A549 (cell line): ENCODE data around the gene SNCAIP. TPM values are rescaled to one million over a fixed set of nuclear protein-coding genes. Genes with fewer than 3 reads are reported as not detected.
A peak's percentile ranks its signal among the peaks of the same experiment; 100 is the strongest.

Source experiments
- ATAC-seq, 2 experiments: fragments of 200-7000 bp in 1 of 2; fragments of >200 bp in 1 of 2; cut with Nextera tagmentation in 1 of 2; cut with Tn5 transposase in 1 of 2; 3 replicates each; pipeline versions ENCODE4 v1.8.0 to v1.9.1; 2018 to 2020; ENCODE audit warnings: mild to moderate bottlenecking in 1 of 2, moderate library complexity in 1 of 2
- CTCF ChIA-PET: fragments of 300-600 bp; sonication (Branson Sonifier 250); formaldehyde crosslinking; extraction: SDS; loops from one replicate; lab custom pipeline; 2021; ENCODE audit warnings: antibody characterized with exemption, inconsistent platforms; lab: Yijun Ruan, JAX
- POLR2A ChIA-PET: fragments of 350-600 bp; formaldehyde crosslinking; extraction: SDS; loops from one replicate; lab custom pipeline; 2021; ENCODE audit warnings: antibody characterized with exemption, inconsistent platforms; lab: Yijun Ruan, JAX
- DNase-seq, 2 experiments: peaks; one replicate each; pipeline versions ENCODE4 v3.0.0 to v3.0.0-alpha.2; 2011 to 2016; ENCODE audit warnings: low read depth in 1 of 2, low spot score in 1 of 2
- FAIRE-seq: peaks from 2 replicates; lab custom pipeline; 2011; peaks lifted over from hg19 to GRCh38; lab: Jason Lieb, UNC
- H3K27ac ChIP-seq, 2 experiments: fragments of >200 bp; sonication (Bioruptor Twin); formaldehyde crosslinking; 3 replicates each; pipeline ENCODE4 v1.5.1; 2016 to 2017
- H3K4me1 ChIP-seq: fragments of >200 bp; sonication (Bioruptor Twin); formaldehyde crosslinking; 3 replicates; pipeline ENCODE4 v1.6.1; 2016
- H3K4me2 ChIP-seq: fragments of >200 bp; sonication (Bioruptor Twin); formaldehyde crosslinking; 3 replicates; pipeline ENCODE4 v1.6.1; 2016
- H3K4me3 ChIP-seq: fragments of >200 bp; sonication (Bioruptor Twin); formaldehyde crosslinking; 3 replicates; pipeline ENCODE4 v1.5.1; 2016
- H3K9me3 ChIP-seq: fragments of >200 bp; sonication (Bioruptor Twin); formaldehyde crosslinking; 3 replicates; pipeline ENCODE4 v1.6.1; 2016
- CBX8 ChIP-seq: fragments of 200-600 bp; sonication (generic); IDR thresholded peaks from 2 replicates; pipeline ENCODE4 v1.6.1; 2016
- CEBPB ChIP-seq, 2 experiments: fragments of >200 bp in 1 of 2; sonication (Bioruptor Twin) in 1 of 2; formaldehyde crosslinking in 1 of 2; IDR thresholded peaks; 2 replicates each; pipeline ENCODE4 v1.6.1; 2012 to 2016
- EHF ChIP-seq: fragments of 250-450 bp; sonication (Bioruptor Pico); IDR thresholded peaks from 2 replicates; pipeline ENCODE4 v1.5.0; 2020; ENCODE audit warnings: mild to moderate bottlenecking
- EHMT2 ChIP-seq: fragments of 200-600 bp; sonication (generic); IDR thresholded peaks from 2 replicates; pipeline ENCODE4 v1.6.1; 2016; ENCODE audit warnings: antibody characterized with exemption, low read depth, mild to moderate bottlenecking, moderate library complexity
- HEYL ChIP-seq: fragments of 250-450 bp; sonication (Bioruptor Pico); IDR thresholded peaks from 2 replicates; pipeline ENCODE4 v1.8.0; 2021; ENCODE audit warnings: mild to moderate bottlenecking, moderate library complexity
- HOXA7 ChIP-seq: fragments of 250-450 bp; sonication (Bioruptor Pico); IDR thresholded peaks from 2 replicates; pipeline ENCODE4 v1.5.0; 2020; ENCODE audit warnings: mild to moderate bottlenecking, moderate library complexity
- HOXB5 ChIP-seq: fragments of 250-450 bp; sonication (Bioruptor Pico); IDR thresholded peaks from 2 replicates; pipeline ENCODE4 v1.5.0; 2020; ENCODE audit warnings: mild to moderate bottlenecking, moderate library complexity
- JUN ChIP-seq, 2 experiments: fragments of >200 bp; sonication (Bioruptor Twin); formaldehyde crosslinking; IDR thresholded peaks; 2 replicates in 1 of 2; 3 replicates in 1 of 2; pipeline ENCODE4 v1.6.1; 2016 to 2017
- JUNB ChIP-seq: fragments of >200 bp; sonication (Bioruptor Twin); formaldehyde crosslinking; IDR thresholded peaks from 2 replicates; pipeline ENCODE4 v1.6.1; 2016
- KDM1A ChIP-seq: fragments of 200-600 bp; sonication (generic); IDR thresholded peaks from 2 replicates; pipeline ENCODE4 v1.6.1; 2016; ENCODE audit warnings: low read depth, mild to moderate bottlenecking
- KDM5A ChIP-seq: fragments of 200-600 bp; sonication (generic); IDR thresholded peaks from 2 replicates; pipeline ENCODE4 v1.6.1; 2016; ENCODE audit warnings: antibody characterized with exemption, mild to moderate bottlenecking
- MAFK ChIP-seq: fragments of 450-650 bp; IDR thresholded peaks from 2 replicates; pipeline ENCODE4 v1.6.1; 2014; ENCODE audit not compliant: partially characterized antibody
- RARB ChIP-seq: fragments of 250-450 bp; sonication (Bioruptor Pico); IDR thresholded peaks from 2 replicates; pipeline ENCODE4 v1.8.0; 2021; ENCODE audit warnings: mild to moderate bottlenecking, moderate library complexity
- RFX5 ChIP-seq: fragments of 450-650 bp; IDR thresholded peaks from 2 replicates; pipeline ENCODE4 v1.7.1; 2014; ENCODE audit warnings: antibody characterized with exemption, mild to moderate bottlenecking, moderate library complexity
- SREBF2 ChIP-seq: fragments of 450-650 bp; IDR thresholded peaks from 2 replicates; pipeline ENCODE4 v1.6.1; 2014; ENCODE audit warnings: mild to moderate bottlenecking, moderate library complexity
- ZC3H11A ChIP-seq: fragments of 450-650 bp; IDR thresholded peaks from 2 replicates; pipeline ENCODE4 v1.6.1; 2014; ENCODE audit warnings: antibody characterized with exemption, mild to moderate bottlenecking
- ZNF302 ChIP-seq: fragments of 250-450 bp; sonication (Bioruptor Pico); IDR thresholded peaks from 2 replicates; pipeline ENCODE4 v1.9.0; 2021; ENCODE audit warnings: inconsistent platforms, mild to moderate bottlenecking, moderate library complexity
- WGBS: methylation state at CpG from one replicate; pipeline ENCODE4 v1.1.6; 2017; ENCODE audit errors: missing lambda C conversion rate; 5-methylcytosine and 5-hydroxymethylcytosine counted together
- polyA plus RNA-seq, 4 experiments: library from polyadenylated mRNA; depleted of rRNA in 3 of 4; stranded (reverse); fragments of >200 nt; fragmentation: RNase III in 1 of 4; extraction: RNeasy Plus Mini Kit Qiagen cat#74134 plus additional on column Dnase treatment in 1 of 4; gene quantifications; 2 replicates in 3 of 4; 3 replicates in 1 of 4; pipeline ENCODE4 v1.2.3, GENCODE V29; 2011 to 2017
- TF ChIP-seq, protein P1 (sequence below): fragments of 450-650 bp; IDR thresholded peaks from 2 replicates; pipeline ENCODE4 v1.6.1; 2014; ENCODE audit warnings: antibody characterized with exemption
- TF ChIP-seq, protein P2 (sequence below): fragments of 250-450 bp; sonication (Bioruptor Pico); IDR thresholded peaks from 2 replicates; pipeline ENCODE4 v1.5.0; 2020; ENCODE audit warnings: low read depth, mild to moderate bottlenecking, moderate library complexity
- TF ChIP-seq, protein P3 (sequence below): fragments of >200 bp; sonication (Bioruptor Twin); formaldehyde crosslinking; IDR thresholded peaks from 3 replicates; pipeline ENCODE4 v1.5.1; 2016
- TF ChIP-seq, protein P4 (sequence below): fragments of >200 bp; sonication (Bioruptor Twin); formaldehyde crosslinking; IDR thresholded peaks from 3 replicates; pipeline ENCODE4 v1.6.1; 2016

The SNCAIP gene
- polyA plus RNA-seq, 2 of the 4 experiments (the other 2 are of a cell fraction): 0.03 to 0.04 TPM

DNA sequence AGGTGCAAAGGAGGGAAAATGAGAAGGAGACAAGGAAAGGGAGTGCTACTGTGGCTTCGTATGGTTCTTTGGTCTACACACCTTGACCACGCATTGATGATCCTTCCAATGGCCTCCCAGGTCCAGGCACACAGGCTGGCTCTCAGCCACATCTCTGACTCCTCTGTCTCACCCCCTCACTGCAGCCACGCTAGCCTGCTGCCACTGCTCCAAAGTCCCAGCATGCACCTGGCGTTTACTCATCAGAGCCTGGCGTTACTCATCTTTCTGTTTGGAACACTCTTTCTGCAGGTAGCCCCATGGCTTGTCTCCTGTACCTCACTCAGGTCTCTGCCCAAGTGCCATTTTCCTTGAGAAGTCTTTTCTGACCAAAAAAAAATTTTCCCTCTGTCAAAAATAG, 195.5 kb downstream of the SNCAIP start:
- ChIA-PET CTCF (interaction anchor here (3.1 kb wide), 1 partner anchor 8 kb away, joined by 11 read pairs; no protein-coding TSS in a partner anchor), POLR2A (no interaction called here)
- no peaks in the 10 kb centered on the region for H3K4me1 ChIP-seq
- no peak overlapping the region for H3K4me2 ChIP-seq
- no peak for FAIRE-seq
- no peak overlapping the region for H3K4me3 ChIP-seq
- TF ChIP-seq HOXB5 (no peak), RFX5 (no peak), CEBPB (IDR thresholded peaks at IDR 0.05) (no peak), HEYL (CRISPR knock-in tag) (no peak), JUN (IDR thresholded peaks at IDR 0.05) (no peak), CBX8 (no peak)
- TF ChIP-seq, protein P1, sequence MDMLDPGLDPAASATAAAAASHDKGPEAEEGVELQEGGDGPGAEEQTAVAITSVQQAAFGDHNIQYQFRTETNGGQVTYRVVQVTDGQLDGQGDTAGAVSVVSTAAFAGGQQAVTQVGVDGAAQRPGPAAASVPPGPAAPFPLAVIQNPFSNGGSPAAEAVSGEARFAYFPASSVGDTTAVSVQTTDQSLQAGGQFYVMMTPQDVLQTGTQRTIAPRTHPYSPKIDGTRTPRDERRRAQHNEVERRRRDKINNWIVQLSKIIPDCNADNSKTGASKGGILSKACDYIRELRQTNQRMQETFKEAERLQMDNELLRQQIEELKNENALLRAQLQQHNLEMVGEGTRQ: no peak
- no peak overlapping the region for H3K27ac ChIP-seq
- ATAC-seq: peak; percentile 30 to 64; a peak in 5 of 6 replicates
- no peaks in the 10 kb centered on the region for H3K9me3 ChIP-seq
- WGBS: 30% methylated on average over 5 of the region's 5 CpGs
- DNase-seq: no peak

DNA sequence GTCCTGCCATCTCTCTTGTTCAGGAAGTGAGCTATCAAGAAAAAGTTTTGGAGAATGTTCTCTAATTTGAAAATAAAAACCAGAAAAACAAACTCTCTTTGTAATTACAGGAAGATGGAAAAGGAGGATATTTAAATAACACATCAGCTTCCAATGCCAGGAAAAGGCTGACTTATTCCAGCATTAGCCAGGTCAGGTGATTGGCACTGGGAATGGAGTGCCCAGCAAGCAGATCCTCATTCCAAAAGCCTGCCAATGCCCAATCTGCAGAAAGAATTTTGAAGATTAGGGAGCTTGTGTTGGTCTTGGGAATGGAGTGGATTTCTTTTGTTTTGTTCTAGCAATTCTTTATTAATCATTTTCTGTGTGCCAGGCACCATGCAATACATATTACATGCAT, 196.6 kb downstream of the SNCAIP start:
- Histone ChIP-seq H3K4me3 (no peak overlapping the region), H3K9me3 (no peaks in the 10 kb centered on the region), H3K27ac (no peak overlapping the region), H3K4me1 (no peaks in the 10 kb centered on the region), H3K4me2 (no peak overlapping the region)
- POLR2A ChIA-PET: no interaction called here
- FAIRE-seq (no peak), DNase-seq (no peak), ATAC-seq (no peak)
- TF ChIP-seq HOXA7 (CRISPR knock-in tag) (no peak), ZNF302 (CRISPR knock-in tag) (no peak), JUNB (no peak), EHF (CRISPR knock-in tag) (no peak), RFX5 (no peak), KDM1A (no peak), RARB (CRISPR knock-in tag) (no peak), ZC3H11A (no peak), EHMT2 (no peak), KDM5A (no peak), HEYL (CRISPR knock-in tag) (no peak), SREBF2 (no peak), MAFK (no peak)
- TF ChIP-seq, protein P2, sequence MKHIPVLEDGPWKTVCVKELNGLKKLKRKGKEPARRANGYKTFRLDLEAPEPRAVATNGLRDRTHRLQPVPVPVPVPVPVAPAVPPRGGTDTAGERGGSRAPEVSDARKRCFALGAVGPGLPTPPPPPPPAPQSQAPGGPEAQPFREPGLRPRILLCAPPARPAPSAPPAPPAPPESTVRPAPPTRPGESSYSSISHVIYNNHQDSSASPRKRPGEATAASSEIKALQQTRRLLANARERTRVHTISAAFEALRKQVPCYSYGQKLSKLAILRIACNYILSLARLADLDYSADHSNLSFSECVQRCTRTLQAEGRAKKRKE (CRISPR knock-in tag): no peak
- TF ChIP-seq, protein P3, sequence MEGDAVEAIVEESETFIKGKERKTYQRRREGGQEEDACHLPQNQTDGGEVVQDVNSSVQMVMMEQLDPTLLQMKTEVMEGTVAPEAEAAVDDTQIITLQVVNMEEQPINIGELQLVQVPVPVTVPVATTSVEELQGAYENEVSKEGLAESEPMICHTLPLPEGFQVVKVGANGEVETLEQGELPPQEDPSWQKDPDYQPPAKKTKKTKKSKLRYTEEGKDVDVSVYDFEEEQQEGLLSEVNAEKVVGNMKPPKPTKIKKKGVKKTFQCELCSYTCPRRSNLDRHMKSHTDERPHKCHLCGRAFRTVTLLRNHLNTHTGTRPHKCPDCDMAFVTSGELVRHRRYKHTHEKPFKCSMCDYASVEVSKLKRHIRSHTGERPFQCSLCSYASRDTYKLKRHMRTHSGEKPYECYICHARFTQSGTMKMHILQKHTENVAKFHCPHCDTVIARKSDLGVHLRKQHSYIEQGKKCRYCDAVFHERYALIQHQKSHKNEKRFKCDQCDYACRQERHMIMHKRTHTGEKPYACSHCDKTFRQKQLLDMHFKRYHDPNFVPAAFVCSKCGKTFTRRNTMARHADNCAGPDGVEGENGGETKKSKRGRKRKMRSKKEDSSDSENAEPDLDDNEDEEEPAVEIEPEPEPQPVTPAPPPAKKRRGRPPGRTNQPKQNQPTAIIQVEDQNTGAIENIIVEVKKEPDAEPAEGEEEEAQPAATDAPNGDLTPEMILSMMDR: no peak
- TF ChIP-seq, protein P4, sequence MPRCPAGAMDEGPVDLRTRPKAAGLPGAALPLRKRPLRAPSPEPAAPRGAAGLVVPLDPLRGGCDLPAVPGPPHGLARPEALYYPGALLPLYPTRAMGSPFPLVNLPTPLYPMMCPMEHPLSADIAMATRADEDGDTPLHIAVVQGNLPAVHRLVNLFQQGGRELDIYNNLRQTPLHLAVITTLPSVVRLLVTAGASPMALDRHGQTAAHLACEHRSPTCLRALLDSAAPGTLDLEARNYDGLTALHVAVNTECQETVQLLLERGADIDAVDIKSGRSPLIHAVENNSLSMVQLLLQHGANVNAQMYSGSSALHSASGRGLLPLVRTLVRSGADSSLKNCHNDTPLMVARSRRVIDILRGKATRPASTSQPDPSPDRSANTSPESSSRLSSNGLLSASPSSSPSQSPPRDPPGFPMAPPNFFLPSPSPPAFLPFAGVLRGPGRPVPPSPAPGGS: no peak
- CTCF ChIA-PET: interaction anchor here (0.7 kb wide), 1 partner anchor 727 kb away, joined by 3 read pairs; no protein-coding TSS in a partner anchor

Other genes starting within 250 kb of the SNCAIP start
- gene LOX, start 234.0 kb upstream of the SNCAIP start, polyA plus RNA-seq (2011; rRNA removed): 0.34 and 0.46 TPM in 2 replicates
- gene LOX, start 234.0 kb upstream of the SNCAIP start, polyA plus RNA-seq (2017; fragmentation: RNase III; extraction: RNeasy Plus Mini Kit Qiagen cat#74134 plus additional on column Dnase treatment): 0.13 to 0.36 TPM (median 0.17 TPM) in 3 replicates
- gene ZNF474, start 182.7 kb upstream of the SNCAIP start, polyA plus RNA-seq (2011; rRNA removed): 0.30 and 0.50 TPM in 2 replicates
- gene ZNF474, start 182.7 kb upstream of the SNCAIP start, polyA plus RNA-seq (2017; fragmentation: RNase III; extraction: RNeasy Plus Mini Kit Qiagen cat#74134 plus additional on column Dnase treatment): 0.15 to 0.32 TPM (median 0.26 TPM) in 3 replicates